Activated CD4-positive, alpha-beta T cell treated with anti-CD3 and anti-CD28 coated beads, Interleukin-2, amount 50 U/mL, for 1 hour (primary cell): ENCODE results near the gene CKM.
"Not testable (repeated sequence)": the region's sequence is repeated elsewhere in the genome, so short reads cannot be mapped to it uniquely, and the experiment has no call there.

Experiments
- DNase-seq: peaks from one replicate; pipeline ENCODE4 v3.0.0-alpha.2; 2020

CKM gene

GRCh38 chr19:45315304-45315703, 7.4 kb downstream of the CKM start:
- DNase-seq: no peak

- no peak for DNase-seq
Observed at GRCh38 chr19:45314708-45315245, 7.9 kb downstream of the CKM start.

GRCh38 chr19:45312285-45312684, 10.4 kb downstream of the CKM start:
- not testable (repeated sequence) for DNase-seq

GRCh38 chr19:45311621-45312020, 11.1 kb downstream of the CKM start:
- no peak for DNase-seq

GRCh38 chr19:45309322-45309721, 13.4 kb downstream of the CKM start:
- not testable (repeated sequence) for DNase-seq

GRCh38 chr19:45307361-45307760, 15.3 kb downstream of the CKM start:
- DNase-seq: no peak

- no peak for DNase-seq
Observed at GRCh38 chr19:45306518-45307027, 16.1 kb downstream of the CKM start.

GRCh38 chr19:45306040-45306439, 16.6 kb downstream of the CKM start:
- DNase-seq: no peak

- no peak for DNase-seq
Observed at GRCh38 chr19:45305421-45305820, 17.3 kb downstream of the CKM start.

GRCh38 chr19:45305007-45305406, 17.7 kb downstream of the CKM start:
- no peak for DNase-seq

- no peak for DNase-seq
Observed at GRCh38 chr19:45304141-45304926, 18.3 kb downstream of the CKM start.

GRCh38 chr19:45303269-45304060, 19.2 kb downstream of the CKM start:
- no peak for DNase-seq

GRCh38 chr19:45302416-45302815, 20.3 kb downstream of the CKM start:
- DNase-seq: no peak

GRCh38 chr19:45299719-45300118, 23.0 kb downstream of the CKM start:
- DNase-seq: no peak

- no peak for DNase-seq
Observed at GRCh38 chr19:45298264-45298663, 24.4 kb downstream of the CKM start.

GRCh38 chr19:45297674-45298073, 25.0 kb downstream of the CKM start:
- no peak for DNase-seq

GRCh38 chr19:45296355-45296754, 26.3 kb downstream of the CKM start:
- no peak for DNase-seq

GRCh38 chr19:45295873-45296272, 26.8 kb downstream of the CKM start:
- DNase-seq: no peak

GRCh38 chr19:45294291-45295029, 28.2 kb downstream of the CKM start:
- no peak for DNase-seq

- DNase-seq: no peak
Observed at GRCh38 chr19:45293682-45294081, 29.0 kb downstream of the CKM start.

GRCh38 chr19:45291834-45292233, 30.8 kb downstream of the CKM start:
- no peak for DNase-seq

- DNase-seq: no peak
Observed at GRCh38 chr19:45290381-45290931, 32.2 kb downstream of the CKM start.
